ENCODE measurements around the gene FDCSP. TPM values are rescaled to one million over a fixed set of nuclear protein-coding genes. Genes with fewer than 3 reads are reported as not detected.

FDCSP gene
- total and polyA plus RNA-seq, 2 experiments from 2014 or later: not detected

GRCh38 chr4:70183940-70184246 lies 42.0 kb upstream of the FDCSP start:
- H3F3A ChIP-seq (replicated peaks; ENCODE audit: low read depth): no peaks in the 10 kb centered on the region
- Mint-ChIP-seq H3K27ac (peak overlapping the region; percentile 76; the same call in 1 of the 2 replicates), H3K27me3 (ENCODE audit: insufficient read depth, low read depth, poor library complexity) (no peaks in the 10 kb centered on the region), H3K9me3 (no peaks in the 10 kb centered on the region), H3K36me3 (ENCODE audit: low read depth) (no peaks in the 10 kb centered on the region), H3K4me3 (no peak overlapping the region), H3K4me1 (no peaks in the 10 kb centered on the region)
- no peaks in the 10 kb centered on the region for H3K79me2 ChIP-seq (replicated peaks; ENCODE audit: insufficient read depth)
- no peak overlapping the region for H3K4me3 ChIP-seq
- no peaks in the 10 kb centered on the region for H3K9me2 ChIP-seq (ENCODE audit: insufficient read depth)
- no peaks in the 10 kb centered on the region for H3K36me3 ChIP-seq (ENCODE audit: insufficient read depth)
- no peaks in the 10 kb centered on the region for H3K4me1 ChIP-seq (ENCODE audit: insufficient read depth)
- no peak for DNase-seq (ENCODE audit: low spot score)
- H4K20me1 ChIP-seq (replicated peaks; ENCODE audit: insufficient read depth): no peaks in the 10 kb centered on the region
- no peak overlapping the region for H3K27ac ChIP-seq (ENCODE audit: low read depth)
- ATAC-seq: no peak
- no peak overlapping the region for H2AFZ ChIP-seq
- TF ChIP-seq ZNF331 (CRISPR knock-in tag; IDR thresholded peaks at IDR 0.05; ENCODE audit: low read depth) (no peak), ETS1 (IDR thresholded peaks at IDR 0.05) (no peak), CTCF (conservative IDR thresholded peaks at IDR 0.05; ENCODE audit: low read depth in 2 of 2) (no peak), EZH2 (IDR thresholded peaks at IDR 0.05; ENCODE audit: low read depth, unreplicated experiment) (no peak), EZH2phosphoT487 (IDR thresholded peaks at IDR 0.05; ENCODE audit: unreplicated experiment) (no peak), REST (IDR thresholded peaks at IDR 0.05; ENCODE audit: unreplicated experiment) (no peak)
- no peak overlapping the region for H3K4me2 ChIP-seq
- no peaks in the 10 kb centered on the region for H3K27me3 ChIP-seq (ENCODE audit: insufficient read depth)

- H3K27me3 ChIP-seq (ENCODE audit: insufficient read depth): no peaks in the 10 kb centered on the region
- H3K79me2 ChIP-seq (replicated peaks; ENCODE audit: insufficient read depth): no peaks in the 10 kb centered on the region
- peaks cover 3% of the 10 kb centered on the region; the same call in 1 of the 2 replicates for H3K4me1 ChIP-seq (ENCODE audit: insufficient read depth)
- no peak overlapping the region for H3K27ac Mint-ChIP-seq
- H3K9me3 Mint-ChIP-seq: no peaks in the 10 kb centered on the region; the same call in 2 of the 3 replicates
- no peaks in the 10 kb centered on the region for H3K36me3 ChIP-seq (ENCODE audit: insufficient read depth)
- no peak overlapping the region for H3K4me3 Mint-ChIP-seq
- H3K27me3 Mint-ChIP-seq (ENCODE audit: insufficient read depth, low read depth, poor library complexity): peaks cover 3% of the 10 kb centered on the region
- no peak overlapping the region for H3K27ac ChIP-seq (ENCODE audit: low read depth)
- DNase-seq (ENCODE audit: low spot score) (no peak), ATAC-seq (no peak)
- H3K9me2 ChIP-seq (ENCODE audit: insufficient read depth): no peaks in the 10 kb centered on the region
- H3K4me1 Mint-ChIP-seq: peaks cover 4% of the 10 kb centered on the region; the same call in 2 of the 3 replicates
- H2AFZ ChIP-seq: no peak overlapping the region
- no peak overlapping the region for H3K4me3 ChIP-seq
- H4K20me1 ChIP-seq (replicated peaks; ENCODE audit: insufficient read depth): no peaks in the 10 kb centered on the region
- no peaks in the 10 kb centered on the region for H3K36me3 Mint-ChIP-seq (ENCODE audit: low read depth)
- H3F3A ChIP-seq (replicated peaks; ENCODE audit: low read depth): no peaks in the 10 kb centered on the region
- H3K4me2 ChIP-seq: no peak overlapping the region
- TF ChIP-seq EZH2 (IDR thresholded peaks at IDR 0.05; ENCODE audit: low read depth, unreplicated experiment) (no peak), ZNF462 (CRISPR knock-in tag; IDR thresholded peaks at IDR 0.05) (no peak)
Observed at GRCh38 chr4:70187216-70187615, 38.7 kb upstream of the FDCSP start.
